Activated CD8-positive, alpha-beta memory T cell treated with anti-CD3 and anti-CD28 coated beads, Interleukin-2, amount 10 ng/mL, durations not matched to agents 7 days and 5 days (primary cell): ENCODE measurements around the gene KIRREL2. TPM values are rescaled to one million over a fixed set of nuclear protein-coding genes. Genes with fewer than 3 reads are reported as not detected.
"Not testable (repeated sequence)": the region's sequence is repeated elsewhere in the genome, so short reads cannot be mapped to it uniquely, and the experiment has no call there.

Experiments
- ATAC-seq: fragments of 150-1000 bp; cut with Tn5 transposase; one replicate; pipeline ENCODE4 v1.10.0; 2021; ENCODE audit warnings: moderate library complexity
- CTCF ChIA-PET: fragments of 350-600 bp; sonication (Branson Sonifier 250); formaldehyde crosslinking; loops from one replicate; lab custom pipeline; 2021; ENCODE audit warnings: antibody characterized with exemption; lab: Charles Lee
- DNase-seq: peaks from one replicate; pipeline ENCODE4 v3.0.0-alpha.2; 2020
- H3K27ac Mint-ChIP-seq: one replicate; pipeline ENCODE4 v1.8.0; 2021; ENCODE audit warnings: mild to moderate bottlenecking, mixed read lengths
- H3K27me3 Mint-ChIP-seq: one replicate; pipeline ENCODE4 v1.8.0; 2021; ENCODE audit warnings: mixed read lengths
- H3K36me3 Mint-ChIP-seq: one replicate; pipeline ENCODE4 v1.8.0; 2021; ENCODE audit warnings: mild to moderate bottlenecking, mixed read lengths
- H3K4me1 Mint-ChIP-seq: one replicate; pipeline ENCODE4 v1.8.0; 2021; ENCODE audit warnings: mixed read lengths
- H3K4me3 Mint-ChIP-seq: one replicate; pipeline ENCODE4 v1.8.0; 2021; ENCODE audit warnings: mild to moderate bottlenecking, moderate library complexity, mixed read lengths
- H3K9me3 Mint-ChIP-seq: one replicate; pipeline ENCODE4 v1.8.0; 2022; ENCODE audit warnings: low read depth, mixed read lengths
- total RNA-seq, 2 experiments: library from RNA; stranded (reverse); gene quantifications; one replicate each; pipeline ENCODE4 v1.2.3, GENCODE V29; 2021

KIRREL2 gene
- total RNA-seq, 2 experiments from 2014 or later, result 1.1 to 1.4 TPM

DNA sequence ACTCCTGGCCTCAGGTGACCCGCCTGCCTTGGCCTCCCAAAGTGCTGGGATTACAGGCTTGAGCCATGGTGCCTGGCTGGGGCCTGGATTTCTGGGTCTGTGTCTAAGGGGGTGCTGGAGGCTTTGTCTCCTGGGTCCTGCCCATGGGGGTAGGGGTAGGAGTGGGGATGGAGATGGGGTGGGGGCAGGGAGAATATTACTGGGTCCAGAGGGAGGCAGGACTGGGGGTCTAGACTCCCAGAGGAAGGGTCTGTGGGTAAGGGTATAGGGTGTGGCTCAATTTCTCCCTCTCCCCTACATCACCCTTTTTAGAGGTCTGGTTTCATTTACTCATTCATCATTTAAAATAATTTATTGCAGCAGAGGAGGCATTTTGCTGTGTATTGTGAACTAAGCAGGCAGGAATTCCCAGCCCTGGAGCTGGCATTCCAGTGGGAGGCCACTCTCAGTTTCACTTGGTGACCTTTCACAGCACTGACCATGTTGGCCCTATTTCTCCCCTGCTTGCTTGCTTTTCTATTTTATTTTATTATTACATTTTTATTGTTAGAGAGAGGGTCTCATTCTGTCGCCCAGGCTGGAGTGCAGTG lies 44.4 kb downstream of the KIRREL2 start:
- no peaks in the 10 kb centered on the region for H3K27me3 Mint-ChIP-seq
- H3K9me3 Mint-ChIP-seq, result no peaks in the 10 kb centered on the region
- peak overlapping the region; percentile 78 for H3K4me3 Mint-ChIP-seq
- H3K4me1 Mint-ChIP-seq, result peaks cover 38% of the 10 kb centered on the region
- H3K27ac Mint-ChIP-seq, result peak overlapping the region; percentile 97
- CTCF ChIA-PET, result interaction anchor here (0.7 to 2.3 kb wide), 4 partner anchors 12 to 804 kb away, joined by 3 to 10 read pairs (median 4); no protein-coding TSS in a partner anchor
- H3K36me3 Mint-ChIP-seq, result peaks cover 19% of the 10 kb centered on the region
- DNase-seq (no peak), ATAC-seq (no peak)

DNA sequence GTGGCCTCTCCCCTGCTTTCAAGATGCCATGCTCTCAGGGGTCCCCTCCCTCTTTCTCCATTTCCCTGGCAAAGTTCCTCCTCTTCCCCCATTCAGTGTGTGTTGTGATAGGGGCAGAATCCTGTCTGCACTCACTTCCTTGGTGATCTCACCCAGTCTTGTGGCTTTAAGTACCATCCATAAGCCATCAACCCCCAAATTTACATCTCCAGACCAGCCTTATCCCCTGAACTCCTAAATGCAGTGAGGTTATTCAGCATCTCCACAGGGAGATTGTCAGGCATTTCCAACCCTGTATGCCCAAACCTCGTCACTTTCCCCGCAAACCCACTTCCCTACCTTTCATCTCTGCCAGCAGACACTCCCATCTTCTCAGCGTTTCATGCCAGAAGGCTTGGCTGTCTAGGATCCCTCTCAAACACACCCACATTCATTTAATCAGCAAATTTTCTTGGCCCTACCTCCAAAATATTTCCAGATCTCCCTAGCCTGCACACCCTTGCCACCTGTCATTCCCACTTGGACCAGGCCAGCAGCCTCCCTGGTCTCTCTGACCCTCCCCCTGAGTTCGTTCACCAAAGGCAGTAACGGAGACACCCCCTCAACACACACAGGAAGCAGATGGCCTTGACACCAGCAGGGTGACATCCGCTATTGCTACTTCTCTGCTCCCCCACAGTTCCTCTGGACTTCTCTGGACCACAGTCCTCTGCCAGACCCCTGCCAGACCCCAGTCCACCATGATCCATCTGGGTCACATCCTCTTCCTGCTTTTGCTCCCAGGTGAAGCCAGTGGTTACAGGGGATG lies 45.3 kb downstream of the KIRREL2 start, which contains the start of gene HCST:
Gene HCST, plus strand, starts transcription at position 676 of the 808 bp plus-strand sequence. Its CDS starts 65 bp downstream, at position 741.
- H3K27me3 Mint-ChIP-seq, result no peaks in the 10 kb centered on the region
- peak; percentile 38 for ATAC-seq
- H3K4me3 Mint-ChIP-seq, result peak within 1 kb of the TSS; percentile 78
- H3K36me3 Mint-ChIP-seq, result peaks cover 19% of the 10 kb centered on the region
- CTCF ChIA-PET, result interaction anchor here (1.6 to 3.9 kb wide), 3 partner anchors 20 to 29 kb away, joined by 8 to 12 read pairs (median 10); no protein-coding TSS in a partner anchor
- peak; percentile 82 for DNase-seq
- H3K9me3 Mint-ChIP-seq, result no peaks in the 10 kb centered on the region
- peaks cover 41% of the 10 kb centered on the region for H3K4me1 Mint-ChIP-seq
- peak within 1 kb of the TSS; percentile 97 for H3K27ac Mint-ChIP-seq

DNA sequence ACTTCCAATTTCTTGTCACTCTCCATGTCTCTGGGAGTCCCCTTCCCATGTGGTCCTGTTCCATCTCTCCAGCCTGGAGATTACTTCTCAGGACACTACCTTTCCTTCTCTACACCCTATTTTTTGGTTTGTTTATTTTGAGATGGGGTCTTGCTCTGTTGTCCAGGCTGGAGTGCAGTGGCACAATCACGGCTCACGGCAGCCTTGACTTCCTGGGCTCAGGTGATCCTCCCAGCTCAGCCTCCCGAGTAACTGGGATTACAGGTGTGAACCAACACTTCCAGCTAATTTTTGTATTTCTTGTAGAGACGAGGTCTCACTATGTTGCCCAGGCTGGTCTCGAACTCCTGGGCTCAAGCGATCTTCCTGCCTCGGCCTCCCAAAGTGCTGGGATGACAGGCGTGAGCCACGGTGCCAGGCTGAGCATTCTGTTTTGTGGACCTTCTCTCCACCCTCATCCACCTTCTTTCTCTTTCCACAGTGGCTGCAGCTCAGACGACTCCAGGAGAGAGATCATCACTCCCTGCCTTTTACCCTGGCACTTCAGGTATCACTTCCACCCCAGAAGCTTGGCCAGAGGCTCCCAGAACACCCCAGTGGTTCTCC lies 46.3 kb downstream of the KIRREL2 start:
- CTCF ChIA-PET, result interaction anchor here (1.2 to 3.9 kb wide), 5 partner anchors 21 to 206 kb away, joined by 3 to 12 read pairs (median 8); partner anchors contain the start of genes PSENEN and U2AF1L4
- Mint-ChIP-seq H3K27me3 (no peaks in the 10 kb centered on the region), H3K9me3 (no peaks in the 10 kb centered on the region), H3K36me3 (peaks cover 13% of the 10 kb centered on the region), H3K4me1 (peaks cover 39% of the 10 kb centered on the region), H3K27ac (peak overlapping the region; percentile 97), H3K4me3 (peak overlapping the region; percentile 78)
- DNase-seq (no peak), ATAC-seq (no peak)

DNA sequence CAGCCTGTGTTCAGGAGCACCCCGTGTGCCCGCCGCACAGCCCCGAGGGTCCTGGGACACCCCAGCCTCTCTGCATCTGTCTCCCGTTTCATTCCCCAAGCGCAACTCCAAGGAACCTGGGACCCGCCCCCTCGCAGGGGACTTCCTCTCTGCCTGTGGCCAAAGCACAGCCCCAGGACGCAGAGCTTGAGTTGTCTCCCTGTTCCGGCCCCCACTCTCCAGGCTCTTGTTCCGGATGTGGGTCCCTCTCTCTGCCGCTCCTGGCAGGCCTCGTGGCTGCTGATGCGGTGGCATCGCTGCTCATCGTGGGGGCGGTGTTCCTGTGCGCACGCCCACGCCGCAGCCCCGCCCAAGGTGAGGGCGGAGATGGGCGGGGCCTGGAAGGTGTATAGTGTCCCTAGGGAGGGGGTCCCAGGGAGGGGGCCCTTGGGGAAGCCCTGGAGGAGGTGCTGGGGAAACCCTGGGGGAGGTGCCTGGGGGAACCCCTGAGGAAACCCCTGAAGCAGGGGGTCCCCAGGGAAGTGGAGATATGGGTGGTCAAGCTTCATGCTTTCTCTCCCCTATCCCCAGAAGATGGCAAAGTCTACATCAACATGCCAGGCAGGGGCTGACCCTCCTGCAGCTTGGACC lies 47.0 kb downstream of the KIRREL2 start:
- Mint-ChIP-seq H3K4me3 (peak overlapping the region; percentile 78), H3K27me3 (no peaks in the 10 kb centered on the region), H3K4me1 (peaks cover 38% of the 10 kb centered on the region), H3K9me3 (no peaks in the 10 kb centered on the region), H3K36me3 (peaks cover 8% of the 10 kb centered on the region), H3K27ac (peak overlapping the region; percentile 97)
- CTCF ChIA-PET, result interaction anchor here (0.6 to 3.9 kb wide), 10 partner anchors 8 to 206 kb away, joined by 3 to 12 read pairs (median 4); partner anchors contain the start of genes PSENEN and U2AF1L4
- peak; percentile 98 for DNase-seq
- ATAC-seq, result peak; percentile 65

DNA sequence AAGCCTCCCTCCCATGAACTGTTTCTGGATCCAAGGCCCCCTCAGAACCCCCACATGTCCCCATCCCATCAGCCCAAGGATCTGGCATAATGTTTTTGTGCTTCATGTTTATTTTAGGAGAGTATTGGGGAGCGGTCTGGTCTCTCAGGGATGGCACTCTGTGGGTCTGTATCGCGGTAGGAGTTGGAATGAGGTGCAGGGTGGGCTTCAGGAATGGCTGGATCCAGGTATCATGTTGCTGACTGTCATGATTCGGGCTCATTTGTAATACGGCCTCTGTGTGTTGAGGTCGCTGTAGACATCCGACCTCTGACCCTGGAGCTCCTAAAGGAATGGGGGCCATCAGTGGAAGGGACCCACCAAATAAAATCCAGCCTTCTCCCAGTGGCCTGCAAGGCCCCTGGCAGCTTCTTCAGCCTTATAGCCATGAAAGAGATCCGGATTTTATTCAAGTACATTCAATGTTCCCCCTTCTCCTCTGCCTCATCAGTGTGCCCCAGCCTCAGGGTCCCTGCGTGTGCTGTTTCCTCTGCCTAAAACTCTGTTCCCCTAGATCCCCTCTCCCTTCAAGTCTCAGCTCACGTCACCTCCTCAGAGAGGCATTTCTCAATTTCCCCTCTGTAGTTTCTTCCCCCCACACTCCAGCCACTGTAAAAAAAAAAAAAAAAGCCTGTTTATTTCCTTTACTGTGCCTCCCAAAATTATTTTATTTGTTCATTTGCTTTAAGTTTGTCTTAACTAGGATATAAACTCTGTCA lies 47.8 kb downstream of the KIRREL2 start:
- no peaks in the 10 kb centered on the region for H3K9me3 Mint-ChIP-seq
- peaks cover 5% of the 10 kb centered on the region for H3K36me3 Mint-ChIP-seq
- CTCF ChIA-PET, result interaction anchor here (1.1 to 3.9 kb wide), 5 partner anchors 8 to 160 kb away, joined by 3 to 12 read pairs (median 6); partner anchors contain the start of genes PSENEN and U2AF1L4
- no peaks in the 10 kb centered on the region for H3K27me3 Mint-ChIP-seq
- peaks cover 38% of the 10 kb centered on the region for H3K4me1 Mint-ChIP-seq
- H3K4me3 Mint-ChIP-seq, result peak overlapping the region; percentile 78
- no peak for DNase-seq
- no peak for ATAC-seq
- peak overlapping the region; percentile 52 for H3K27ac Mint-ChIP-seq

DNA sequence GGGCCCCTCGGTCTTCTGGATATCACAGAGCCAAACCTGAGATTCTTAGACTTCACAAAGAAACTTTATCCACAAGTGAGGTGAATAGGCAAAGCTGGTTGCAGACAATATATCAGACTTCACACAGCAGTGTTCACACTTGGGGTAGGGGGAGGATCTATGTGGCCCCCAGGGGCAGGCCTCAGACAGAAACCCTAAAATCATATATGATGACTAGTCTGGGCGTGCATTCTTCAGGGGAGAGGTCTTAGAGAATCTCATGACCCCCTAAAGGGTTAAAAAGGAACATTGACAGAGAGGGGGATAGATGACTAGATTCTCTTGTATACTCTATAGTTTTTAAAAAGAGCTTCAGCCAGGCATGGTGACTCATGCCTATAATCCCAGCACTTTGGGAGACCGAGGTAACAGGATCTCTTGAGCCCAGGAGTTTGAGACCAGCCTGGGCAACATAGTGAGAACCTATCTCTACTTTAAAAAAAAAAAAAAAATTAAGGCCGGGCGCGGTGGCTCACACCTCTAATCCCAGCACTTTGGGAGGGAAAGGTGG lies 48.5 kb downstream of the KIRREL2 start:
- no peak for ATAC-seq
- peaks cover 5% of the 10 kb centered on the region for H3K36me3 Mint-ChIP-seq
- DNase-seq, result no peak
- H3K4me1 Mint-ChIP-seq, result peaks cover 38% of the 10 kb centered on the region
- no peak overlapping the region for H3K4me3 Mint-ChIP-seq
- H3K27ac Mint-ChIP-seq, result no peak overlapping the region
- H3K27me3 Mint-ChIP-seq, result no peaks in the 10 kb centered on the region
- CTCF ChIA-PET, result interaction anchor here (1.2 to 3.9 kb wide), 3 partner anchors 23 to 26 kb away, joined by 5 to 12 read pairs (median 10); no protein-coding TSS in a partner anchor
- no peaks in the 10 kb centered on the region for H3K9me3 Mint-ChIP-seq

DNA sequence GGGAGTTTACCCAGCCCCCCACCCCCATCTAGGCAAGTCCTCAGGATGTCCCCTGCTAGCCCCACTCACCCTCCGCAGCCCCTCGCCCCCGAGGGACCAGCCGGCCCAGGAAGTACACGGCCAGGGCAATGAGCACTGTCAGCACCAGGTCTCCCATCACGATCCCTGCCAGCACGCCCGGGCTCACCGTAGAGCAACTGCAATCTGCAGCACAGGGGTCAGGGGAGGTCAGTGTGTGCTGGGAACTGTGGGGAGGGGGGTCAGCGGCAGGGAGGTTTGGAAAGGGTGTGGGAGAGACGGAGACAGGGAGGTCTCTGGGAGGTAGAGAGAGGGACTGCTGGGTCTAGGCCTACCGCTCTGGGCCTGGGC lies 50.6 kb downstream of the KIRREL2 start:
- peak overlapping the region; percentile 24 for H3K27ac Mint-ChIP-seq

DNA sequence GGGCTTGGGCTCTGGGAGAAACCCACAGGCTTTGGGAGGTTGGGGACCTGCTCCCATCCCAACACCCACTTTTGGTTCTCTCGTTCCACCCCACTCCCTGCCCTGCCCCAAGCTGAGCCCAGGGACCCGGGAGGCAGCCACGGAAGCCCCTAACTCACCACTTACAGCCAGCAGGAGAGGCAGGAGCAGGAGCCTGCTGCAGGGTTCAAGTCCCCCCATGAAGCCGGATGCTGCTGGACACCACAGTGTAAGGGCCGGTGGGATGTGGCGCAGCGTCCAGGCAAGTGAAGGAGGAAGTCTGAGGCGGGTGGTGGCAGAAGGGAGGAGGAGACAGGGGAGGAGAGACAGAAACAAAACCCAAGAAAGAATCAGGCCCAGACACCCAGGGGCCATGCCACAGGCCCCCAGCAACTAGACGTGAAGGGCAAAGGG lies 51.3 kb downstream of the KIRREL2 start, which contains the start of gene TYROBP:
Gene TYROBP, minus strand, starts transcription at position 286 of the 432 bp plus-strand sequence. Its CDS starts 67 bp downstream, at position 219.
- Mint-ChIP-seq H3K9me3 (no peaks in the 10 kb centered on the region), H3K4me1 (peaks cover 33% of the 10 kb centered on the region), H3K36me3 (peaks cover 5% of the 10 kb centered on the region), H3K27ac (peak within 1 kb of the TSS; percentile 57), H3K4me3 (no peak within 1 kb of the TSS), H3K27me3 (no peaks in the 10 kb centered on the region)
- DNase-seq (no peak), ATAC-seq (no peak)
- CTCF ChIA-PET, result no interaction called here

More for the DNA sequence above, 50.6 kb downstream of the KIRREL2 start:
- H3K27me3 Mint-ChIP-seq, result no peaks in the 10 kb centered on the region
- DNase-seq, result no peak
- H3K4me1 Mint-ChIP-seq, result peaks cover 35% of the 10 kb centered on the region
- ATAC-seq, result no peak
- no peaks in the 10 kb centered on the region for H3K9me3 Mint-ChIP-seq
- H3K36me3 Mint-ChIP-seq, result peaks cover 5% of the 10 kb centered on the region
- H3K4me3 Mint-ChIP-seq, result no peak overlapping the region
- CTCF ChIA-PET, result no interaction called here

DNA sequence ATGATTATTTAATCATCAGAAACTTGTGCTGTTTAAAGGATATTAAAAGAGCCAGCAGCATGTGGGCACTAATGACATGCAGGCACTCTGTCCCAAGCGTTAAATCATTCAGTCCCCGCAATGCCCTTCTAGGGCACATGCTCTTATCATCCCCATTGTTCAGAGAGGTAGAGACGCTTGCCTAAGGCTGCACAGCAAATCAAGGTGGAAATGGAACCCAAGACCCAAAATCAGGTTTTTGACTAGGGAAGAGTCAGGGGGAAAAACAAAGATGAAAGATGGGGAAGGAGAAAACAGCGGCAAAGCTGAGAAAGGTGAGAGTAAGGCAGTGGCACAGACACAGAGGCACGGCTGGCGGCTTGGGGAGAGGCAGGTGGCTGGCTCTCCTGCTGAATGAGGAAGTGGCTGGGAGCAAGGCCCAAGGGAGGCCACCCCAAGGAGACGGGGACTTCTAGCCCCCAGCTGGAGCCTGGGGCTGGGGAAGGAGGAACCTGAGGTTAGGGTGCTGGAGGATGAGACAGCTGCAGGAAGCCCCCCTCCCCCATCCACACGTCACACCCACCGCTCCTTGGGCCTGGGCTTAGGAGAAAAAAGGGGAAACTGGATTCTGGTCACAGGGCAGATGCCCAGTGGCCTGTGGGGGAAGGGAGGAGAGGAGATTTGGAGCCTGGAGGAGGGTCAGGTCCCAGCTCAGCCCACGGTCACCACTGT lies 52.4 kb downstream of the KIRREL2 start:
- H3K4me3 Mint-ChIP-seq, result no peak overlapping the region
- no peaks in the 10 kb centered on the region for H3K36me3 Mint-ChIP-seq
- no peaks in the 10 kb centered on the region for H3K27me3 Mint-ChIP-seq
- CTCF ChIA-PET, result no interaction called here
- no peak for DNase-seq
- no peaks in the 10 kb centered on the region for H3K9me3 Mint-ChIP-seq
- H3K4me1 Mint-ChIP-seq, result peaks cover 30% of the 10 kb centered on the region
- no peak for ATAC-seq
- H3K27ac Mint-ChIP-seq, result no peak overlapping the region

DNA sequence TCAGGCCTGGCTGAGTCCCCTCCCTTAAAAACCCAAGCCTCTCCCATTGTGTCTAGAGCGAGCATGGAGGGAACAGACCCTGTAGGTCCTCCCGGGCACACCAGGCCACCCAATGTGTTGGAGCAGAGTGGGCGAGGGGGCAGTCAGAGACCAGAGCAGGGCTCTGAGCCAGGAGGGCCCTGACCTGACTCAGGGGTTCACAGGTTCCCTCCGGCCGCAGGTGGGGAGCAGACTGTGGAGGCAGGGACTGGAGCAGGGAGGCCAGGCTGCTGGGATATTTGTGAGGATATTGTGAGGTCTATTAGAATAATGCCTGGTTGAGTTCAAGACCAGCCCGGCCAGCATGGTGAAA lies 52.9 kb downstream of the KIRREL2 start:
- CTCF ChIA-PET, result no interaction called here
- Mint-ChIP-seq H3K9me3 (no peaks in the 10 kb centered on the region), H3K36me3 (no peaks in the 10 kb centered on the region), H3K4me3 (no peak overlapping the region), H3K27ac (no peak overlapping the region), H3K4me1 (peaks cover 24% of the 10 kb centered on the region), H3K27me3 (no peaks in the 10 kb centered on the region)
- ATAC-seq (no peak), DNase-seq (no peak)

DNA sequence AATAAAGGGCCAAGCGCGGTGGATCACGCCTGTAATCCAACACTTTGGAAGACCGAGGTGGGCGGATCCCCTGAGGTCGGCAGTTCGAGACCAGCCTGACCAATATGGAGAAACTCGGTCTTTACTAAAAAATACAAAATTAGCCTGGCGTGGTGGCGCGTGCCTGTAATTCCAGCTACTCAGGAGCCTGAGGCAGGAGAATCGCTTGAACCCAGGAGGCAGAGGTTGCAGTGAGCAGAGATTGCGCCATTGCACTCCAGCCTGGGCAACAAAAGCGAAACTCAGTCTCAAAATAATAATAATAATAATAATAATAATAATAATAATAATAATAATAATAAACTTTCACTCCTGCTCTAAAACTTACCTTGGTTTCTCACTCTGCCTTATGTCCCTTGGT lies 53.6 kb downstream of the KIRREL2 start:
- ATAC-seq, H3K9me3 Mint-ChIP-seq, H3K36me3 Mint-ChIP-seq, DNase-seq, H3K27ac Mint-ChIP-seq, H3K27me3 Mint-ChIP-seq, H3K4me3 Mint-ChIP-seq, CTCF ChIA-PET: not testable (repeated sequence)
- peaks cover 23% of the 10 kb centered on the region for H3K4me1 Mint-ChIP-seq
